Type B pancreatic cell (in vitro differentiated cells): ENCODE measurements around the gene EDN1. TPM values are rescaled to one million over a fixed set of nuclear protein-coding genes. Genes with fewer than 3 reads are reported as not detected.

Experiments used
- DNase-seq: peaks from one replicate; pipeline ENCODE4 v3.0.0; 2021; ENCODE audit warnings: mixed read lengths; ENCODE audit not compliant: unreplicated experiment; ENCODE audit errors: extremely low spot score
- H3K27ac Mint-ChIP-seq: 2 replicates; pipeline ENCODE4 v1.8.0; 2021; ENCODE audit warnings: mild to moderate bottlenecking, mixed read lengths
- H3K27me3 Mint-ChIP-seq: 2 replicates; pipeline ENCODE4 v1.8.0; 2021; ENCODE audit warnings: mixed read lengths
- H3K36me3 Mint-ChIP-seq: 2 replicates; pipeline ENCODE4 v1.8.0; 2021; ENCODE audit warnings: mixed read lengths
- H3K4me1 Mint-ChIP-seq: one replicate; pipeline ENCODE4 v1.8.0; 2021; ENCODE audit warnings: mixed read lengths; ENCODE audit not compliant: unreplicated experiment
- H3K4me3 Mint-ChIP-seq: 2 replicates; pipeline ENCODE4 v1.8.0; 2021; ENCODE audit warnings: mild to moderate bottlenecking, mixed read lengths
- H3K9me3 Mint-ChIP-seq: 2 replicates; pipeline ENCODE4 v1.8.0; 2021; ENCODE audit warnings: mixed read lengths
- CTCF ChIP-seq: fragments of 200-600 bp; sonication (generic); conservative IDR thresholded peaks from 2 replicates; pipeline ENCODE4 v1.5.0; 2021; ENCODE audit warnings: antibody characterized with exemption, mild to moderate bottlenecking
- total RNA-seq: library from RNA; stranded (reverse); gene quantifications from 2 replicates; pipeline ENCODE4 v1.2.1, GENCODE V29; 2021; ENCODE audit warnings: low replicate concordance

The EDN1 gene
- total RNA-seq, 1 donor from 2014 or later: 8.9 TPM

GRCh38 chr6:12270551-12271230 is 19.5 kb upstream of the EDN1 start:
- Mint-ChIP-seq H3K27me3 (no peaks in the 10 kb centered on the region), H3K4me1 (no peaks in the 10 kb centered on the region), H3K4me3 (no peak overlapping the region), H3K36me3 (no peaks in the 10 kb centered on the region), H3K9me3 (peaks cover 10% of the 10 kb centered on the region), H3K27ac (no peak overlapping the region)
- no peak for DNase-seq
- no peak for TF ChIP-seq CTCF

GRCh38 chr6:12271594-12271993 is 18.6 kb upstream of the EDN1 start:
- no peak overlapping the region for H3K27ac Mint-ChIP-seq
- H3K4me1 Mint-ChIP-seq: peaks cover 4% of the 10 kb centered on the region
- H3K27me3 Mint-ChIP-seq: no peaks in the 10 kb centered on the region
- no peak for DNase-seq
- H3K9me3 Mint-ChIP-seq: peaks cover 14% of the 10 kb centered on the region
- no peak for TF ChIP-seq CTCF
- H3K4me3 Mint-ChIP-seq: no peak overlapping the region
- no peaks in the 10 kb centered on the region for H3K36me3 Mint-ChIP-seq

- no peaks in the 10 kb centered on the region for H3K36me3 Mint-ChIP-seq
- DNase-seq: no peak
- no peaks in the 10 kb centered on the region for H3K27me3 Mint-ChIP-seq
- H3K4me1 Mint-ChIP-seq: peaks cover 4% of the 10 kb centered on the region
- no peak for TF ChIP-seq CTCF
- peaks cover 14% of the 10 kb centered on the region for H3K9me3 Mint-ChIP-seq
- H3K4me3 Mint-ChIP-seq: no peak overlapping the region
- H3K27ac Mint-ChIP-seq: no peak overlapping the region
Observed at GRCh38 chr6:12271997-12272396, 18.2 kb upstream of the EDN1 start.

- no peak for DNase-seq
- peaks cover 14% of the 10 kb centered on the region for H3K9me3 Mint-ChIP-seq
- TF ChIP-seq CTCF: no peak
- H3K27me3 Mint-ChIP-seq: no peaks in the 10 kb centered on the region
- H3K4me1 Mint-ChIP-seq: peaks cover 16% of the 10 kb centered on the region
- no peaks in the 10 kb centered on the region for H3K36me3 Mint-ChIP-seq
- H3K4me3 Mint-ChIP-seq: no peak overlapping the region
- peak overlapping the region; percentile 84 for H3K27ac Mint-ChIP-seq
Observed at GRCh38 chr6:12275107-12275506, 15.1 kb upstream of the EDN1 start.

- Mint-ChIP-seq H3K27me3 (no peaks in the 10 kb centered on the region), H3K4me3 (no peak overlapping the region), H3K4me1 (peaks cover 16% of the 10 kb centered on the region), H3K27ac (no peak overlapping the region), H3K9me3 (peaks cover 13% of the 10 kb centered on the region), H3K36me3 (no peaks in the 10 kb centered on the region)
- no peak for DNase-seq
- no peak for TF ChIP-seq CTCF
Observed at GRCh38 chr6:12276930-12277315, 13.2 kb upstream of the EDN1 start.
